HepG2 (cell line): Measurements from ENCODE around the gene RTN4. TPM values are rescaled to one million over a fixed set of nuclear protein-coding genes. Genes with fewer than 3 reads are reported as not detected.

Source experiments
- ATAC-seq: fragments of 200-7000 bp; cut with Tn5 transposase; 3 replicates; pipeline ENCODE4 v1.9.1; 2020; ENCODE audit warnings: mild to moderate bottlenecking, moderate library complexity
- BruUV-seq: library from RNA; stranded (reverse); fragments of 400-500 nt; replicated peaks from 2 replicates; lab custom pipeline; 2021; lab: Mats Ljungman, UMichigan
- CTCF ChIA-PET: fragments of 300-600 bp; formaldehyde crosslinking; extraction: SDS; loops from one replicate; lab custom pipeline; 2021; ENCODE audit warnings: low total read pairs, inconsistent platforms, low intra/inter-chr PET ratio; lab: Yijun Ruan, JAX
- POLR2A ChIA-PET: fragments of 350-600 bp; sonication (Branson Sonifier 250); formaldehyde crosslinking; loops from one replicate; lab custom pipeline; 2020; ENCODE audit warnings: antibody characterized with exemption, inconsistent platforms; lab: Yijun Ruan, JAX
- DNase-seq: peaks from one replicate; pipeline ENCODE4 v3.0.0-alpha.2; 2015; ENCODE audit warnings: low spot score
- FAIRE-seq: peaks from 3 replicates; lab custom pipeline; 2011; peaks lifted over from hg19 to GRCh38; lab: Jason Lieb, UNC
- H2AFZ ChIP-seq: one replicate; pipeline ENCODE4 v1.6.1; 2011; ENCODE audit warnings: low read length, inconsistent platforms
- H3K27ac ChIP-seq: fragments of 300-600 bp; 3 replicates; pipeline ENCODE4 v1.8.0; 2011; ENCODE audit warnings: mixed run types, mild to moderate bottlenecking, mixed read lengths, low read length, inconsistent platforms; ENCODE audit not compliant: insufficient read depth; ENCODE audit errors: extremely low read length
- H3K27me3 ChIP-seq, 2 experiments: fragments of 200-600 bp in 1 of 2; 2 replicates in 1 of 2; 3 replicates in 1 of 2; pipeline versions ENCODE4 v1.6.0 to v1.8.0; 2011; ENCODE audit warnings: low read length in 2 of 2, mild to moderate bottlenecking in 2 of 2, moderate library complexity in 2 of 2, inconsistent platforms in 1 of 2; ENCODE audit not compliant: insufficient read depth in 2 of 2, control insufficient read depth in 1 of 2
- H3K36me3 ChIP-seq, 2 experiments: fragments of 200-600 bp in 1 of 2; replicated peaks in 1 of 2; 2 replicates in 1 of 2; 3 replicates in 1 of 2; pipeline versions ENCODE4 v1.5.1 to v1.8.0; 2011; ENCODE audit warnings: low read length in 2 of 2, inconsistent platforms in 1 of 2; ENCODE audit not compliant: insufficient read depth in 2 of 2, control insufficient read depth in 1 of 2
- H3K4me1 ChIP-seq: 2 replicates; pipeline ENCODE4 v1.5.1; 2012; ENCODE audit warnings: low read length, inconsistent platforms; ENCODE audit not compliant: insufficient read depth
- H3K4me2 ChIP-seq: 2 replicates; pipeline ENCODE4 v1.6.0; 2011; ENCODE audit warnings: low read depth, low read length, inconsistent platforms
- H3K4me3 ChIP-seq, 3 experiments: fragments of 200-600 bp in 1 of 3; sonication (generic), shearing (Covaris generic) in 1 of 3; replicated peaks in 1 of 3; 2 replicates each; pipeline ENCODE4 v1.5.1; 2011 to 2016; ENCODE audit warnings: low read length in 3 of 3, inconsistent platforms in 2 of 3, low read depth in 2 of 3, mild to moderate bottlenecking in 2 of 3, control low read depth in 1 of 3, mixed read lengths in 1 of 3; ENCODE audit not compliant: insufficient read depth in 1 of 3
- H3K79me2 ChIP-seq: one replicate; pipeline ENCODE4 v1.6.1; 2011; ENCODE audit warnings: low read length, inconsistent platforms; ENCODE audit not compliant: insufficient read depth
- H3K9ac ChIP-seq: 2 replicates; pipeline ENCODE4 v1.6.0; 2011; ENCODE audit warnings: mild to moderate bottlenecking, low read depth, low read length, inconsistent platforms; ENCODE audit not compliant: insufficient read depth
- H3K9me3 ChIP-seq: 2 replicates; pipeline ENCODE4 v1.5.1; 2012; ENCODE audit warnings: mild to moderate bottlenecking, low read length
- H4K20me1 ChIP-seq: 2 replicates; pipeline ENCODE4 v1.6.0; 2011; ENCODE audit warnings: inconsistent platforms, mild to moderate bottlenecking, low read length, moderate library complexity; ENCODE audit not compliant: insufficient read depth
- ADNP ChIP-seq: sonication (generic); formaldehyde crosslinking; IDR thresholded peaks from 2 replicates; pipeline ENCODE4 v1.4.0; 2020; ENCODE audit warnings: missing genetic modification reagents
- BORCS8-MEF2B ChIP-seq: sonication (generic); formaldehyde crosslinking; IDR thresholded peaks from 2 replicates; pipeline ENCODE4 v1.8.0; 2022; ENCODE audit warnings: mild to moderate bottlenecking, missing genetic modification reagents
- FLYWCH1 ChIP-seq: sonication (generic); formaldehyde crosslinking; IDR thresholded peaks from 2 replicates; pipeline ENCODE4 v1.8.1; 2023; ENCODE audit warnings: mild to moderate bottlenecking, missing genetic modification reagents
- FOXJ3 ChIP-seq: sonication (generic); formaldehyde crosslinking; IDR thresholded peaks from 2 replicates; pipeline ENCODE4 v1.4.0; 2020; ENCODE audit warnings: missing genetic modification reagents, mild to moderate bottlenecking, borderline replicate concordance
- GATA4 ChIP-seq: sonication (generic); IDR thresholded peaks from 2 replicates; pipeline ENCODE4 v1.6.1; 2016; ENCODE audit warnings: antibody characterized with exemption, low read depth, borderline replicate concordance
- KAT8 ChIP-seq: IDR thresholded peaks from 2 replicates; pipeline ENCODE4 v1.6.1; 2016; ENCODE audit warnings: missing genetic modification reagents, missing compliant biosample characterization
- KLF12 ChIP-seq: sonication (generic); formaldehyde crosslinking; IDR thresholded peaks from 2 replicates; pipeline ENCODE4 v1.4.0; 2020; ENCODE audit warnings: missing genetic modification reagents, borderline replicate concordance
- MTF1 ChIP-seq: sonication (generic); formaldehyde crosslinking; IDR thresholded peaks from 2 replicates; pipeline ENCODE4 v1.5.0; 2020; ENCODE audit warnings: missing genetic modification reagents
- SNAPC2 ChIP-seq: sonication (generic); formaldehyde crosslinking; IDR thresholded peaks from 2 replicates; pipeline ENCODE4 v1.8.1; 2022; ENCODE audit warnings: mild to moderate bottlenecking, missing genetic modification reagents
- ZGPAT ChIP-seq: IDR thresholded peaks from 2 replicates; pipeline ENCODE4 v1.6.1; 2016; ENCODE audit warnings: mild to moderate bottlenecking
- ZNF234 ChIP-seq: sonication (generic); formaldehyde crosslinking; conservative IDR thresholded peaks from 2 replicates; pipeline ENCODE4 v1.5.1; 2020; ENCODE audit warnings: mild to moderate bottlenecking, missing genetic modification reagents
- ZNF335 ChIP-seq: sonication (generic); formaldehyde crosslinking; IDR thresholded peaks from 2 replicates; pipeline ENCODE4 v1.4.0; 2020; ENCODE audit warnings: missing genetic modification reagents
- ZNF350 ChIP-seq: sonication (generic); formaldehyde crosslinking; IDR thresholded peaks from 2 replicates; pipeline ENCODE4 v1.4.0; 2020; ENCODE audit warnings: mild to moderate bottlenecking, low read depth, missing genetic modification reagents, borderline replicate concordance
- ZNF431 ChIP-seq: sonication (generic); formaldehyde crosslinking; IDR thresholded peaks from 2 replicates; pipeline ENCODE4 v1.9.0; 2022; ENCODE audit warnings: missing genetic modification reagents, low read depth, mild to moderate bottlenecking, borderline replicate concordance
- ZNF766 ChIP-seq: sonication (generic); formaldehyde crosslinking; IDR thresholded peaks from 2 replicates; pipeline ENCODE4 v1.5.0; 2020; ENCODE audit warnings: missing genetic modification reagents, borderline replicate concordance
- ZSCAN9 ChIP-seq: IDR thresholded peaks from 2 replicates; pipeline ENCODE4 v1.6.1; 2016; ENCODE audit warnings: borderline replicate concordance
- WGBS: methylation state at CpG from one replicate; pipeline ENCODE4 v1.1.6; 2017; ENCODE audit warnings: low lambda C conversion rate; 5-methylcytosine and 5-hydroxymethylcytosine counted together
- in situ Hi-C: cut with HindIII; loops from 2 replicates; pipeline ENCODE4 v1.10.0; 2017; ENCODE audit warnings: low pct_unique_long_range_greater_than_20kb; ENCODE audit not compliant: extremely low pct_ligation_motif_present
- intact Hi-C: fragments of 100-400 bp; cut with micrococcal nuclease; formaldehyde crosslinking; loops from one replicate; pipeline ENCODE4 v1.10.0; 2022; ENCODE audit not compliant: unreplicated experiment
- polyA plus RNA-seq, 8 experiments: library from polyadenylated mRNA; depleted of rRNA in 3 of 8; stranded (reverse) in 7 of 8; unstranded in 1 of 8; fragments of >200 nt; fragmentation: Illumina TruSeq in 4 of 8; extraction: Trizol in 4 of 8; gene quantifications; 2 replicates each; pipeline versions ENCODE4 v1.2.1 to v1.2.3, GENCODE V29; 2011 to 2016; ENCODE audit warnings: low read depth in 4 of 8, missing spikeins in 1 of 8, mixed read lengths in 1 of 8; ENCODE audit not compliant: insufficient read depth in 1 of 8
- total RNA-seq, 5 experiments: library from RNA; depleted of rRNA; stranded (reverse); fragments of >200 nt; fragmentation: Illumina TruSeq; extraction: Trizol; gene quantifications; 2 replicates each; pipeline ENCODE4 v1.2.3, GENCODE V29; 2016; ENCODE audit warnings: low read depth in 1 of 5
- TF ChIP-seq, protein P1 (sequence below): sonication (generic); formaldehyde crosslinking; IDR thresholded peaks from 2 replicates; pipeline ENCODE4 v1.8.0; 2022; ENCODE audit warnings: missing genetic modification reagents, low read depth, mild to moderate bottlenecking, borderline replicate concordance
- TF ChIP-seq, protein P2 (sequence below): sonication (generic); formaldehyde crosslinking; IDR thresholded peaks from 2 replicates; pipeline ENCODE4 v1.8.0; 2022; ENCODE audit warnings: missing genetic modification reagents, mild to moderate bottlenecking, borderline replicate concordance
- TF ChIP-seq, protein P3 (sequence below): sonication (generic); formaldehyde crosslinking; IDR thresholded peaks from 2 replicates; pipeline ENCODE4 v1.5.1; 2020; ENCODE audit warnings: missing genetic modification reagents, mild to moderate bottlenecking, borderline replicate concordance

RTN4 gene
- total and polyA plus RNA-seq, 2 of the 13 experiments (the other 11 are each of a cell fraction or from before 2014, with no cell fraction given), result 98.4 to 133 TPM

DNA sequence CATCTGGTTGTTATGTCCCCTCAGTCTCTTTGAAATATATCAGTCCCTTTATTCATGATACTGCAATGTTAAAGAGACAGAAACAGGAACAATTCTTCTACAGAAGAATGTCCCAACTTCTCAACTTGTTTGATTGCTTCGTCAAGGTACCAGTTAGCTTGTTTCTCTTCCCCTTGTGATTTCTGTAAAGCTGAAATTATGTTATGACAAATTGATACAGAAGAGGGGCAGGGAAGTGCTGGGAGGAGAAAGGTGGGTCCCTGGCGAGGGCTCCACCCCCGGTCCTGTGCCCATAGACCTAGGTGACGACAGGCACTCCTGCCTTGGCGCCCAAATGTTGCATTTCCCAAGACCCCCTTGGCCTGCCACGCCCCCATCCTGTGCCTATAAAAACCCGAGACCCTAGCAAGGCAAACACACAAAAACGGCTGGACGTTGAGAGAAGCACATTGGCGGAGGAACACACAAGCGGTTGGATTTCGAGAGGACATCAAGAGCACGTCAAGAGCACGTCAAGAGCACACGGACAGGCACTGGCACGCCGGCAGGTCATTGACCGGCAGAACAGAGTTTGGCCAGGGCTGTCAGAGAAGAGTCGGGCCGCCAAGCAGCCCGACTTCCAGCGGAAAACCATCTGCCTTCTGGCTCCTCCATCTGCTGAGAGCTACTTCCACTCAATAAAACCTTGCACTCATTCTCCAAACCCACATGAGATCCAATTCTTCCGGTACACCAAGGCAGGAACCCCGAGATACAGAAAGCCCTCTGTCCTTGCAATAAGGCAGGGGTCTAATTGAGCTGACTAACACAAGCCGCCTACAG lies 11.5 kb upstream of the RTN4 start (continued):
- TF ChIP-seq KAT8 (CRISPR knock-in tag), result no peak

DNA sequence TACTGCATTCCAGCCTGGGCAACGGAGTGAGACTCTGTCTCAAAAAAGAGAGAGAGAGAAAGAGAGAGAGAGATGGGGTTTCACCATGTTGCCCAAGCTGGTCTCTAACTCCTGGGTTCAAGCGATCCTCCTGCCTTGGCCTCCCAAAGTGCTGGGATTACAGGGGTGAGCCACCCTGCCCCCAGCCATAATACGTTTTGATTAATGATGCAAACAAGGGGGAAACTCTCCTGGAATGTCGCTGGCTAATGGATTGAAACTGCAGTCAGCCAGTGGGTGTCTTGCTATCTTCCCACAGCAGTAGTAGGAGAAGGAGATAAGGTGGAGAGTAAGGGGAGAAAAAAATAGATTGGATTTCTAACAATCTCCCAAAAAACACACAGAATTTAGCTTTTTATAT lies 9.5 kb upstream of the RTN4 start:
- DNase-seq (no peak), ATAC-seq (no peak), FAIRE-seq (no peak)
- no peak overlapping the region for H3K9ac ChIP-seq
- no peak overlapping the region for H2AFZ ChIP-seq
- ChIA-PET CTCF (no interaction called here), POLR2A (no interaction called here)
- no peaks in the 10 kb centered on the region for H3K9me3 ChIP-seq
- no peaks in the 10 kb centered on the region for H3K36me3 ChIP-seq
- peaks cover 11% of the 10 kb centered on the region; the same call in 1 of the 2 replicates for H3K4me1 ChIP-seq
- in situ Hi-C loops (no loop called here), intact Hi-C loops (loop anchor here (10.0 kb wide), 1 partner anchor 175 kb away; the partner anchor contains the start of genes CLHC1 and RPS27A)
- 44% methylated on average over 4 of the region's 4 CpGs for whole genome bisulfite sequencing
- H3K79me2 ChIP-seq, result no peaks in the 10 kb centered on the region
- no peak overlapping the region for H3K4me3 ChIP-seq
- BruUV-seq, result no TSS peak
- H3K4me2 ChIP-seq, result no peak overlapping the region
- H3K27ac ChIP-seq, result no peak overlapping the region
- no peaks in the 10 kb centered on the region for H4K20me1 ChIP-seq
- H3K27me3 ChIP-seq, result no peaks in the 10 kb centered on the region
- TF ChIP-seq KLF12, result no peak
- no peak for TF ChIP-seq ZNF431 (CRISPR knock-in tag)
- no peak for TF ChIP-seq ZNF234 (CRISPR knock-in tag)
- TF ChIP-seq, protein P1, sequence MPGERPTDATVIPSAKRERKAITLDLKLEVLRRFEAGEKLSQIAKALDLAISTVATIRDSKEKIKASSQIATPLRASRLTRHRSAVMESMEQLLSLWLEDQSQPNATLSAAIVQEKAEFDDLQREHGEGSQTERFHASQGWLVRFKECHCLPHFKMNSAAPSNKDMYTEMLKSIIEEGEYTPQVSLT, result no peak
- TF ChIP-seq, protein P2, sequence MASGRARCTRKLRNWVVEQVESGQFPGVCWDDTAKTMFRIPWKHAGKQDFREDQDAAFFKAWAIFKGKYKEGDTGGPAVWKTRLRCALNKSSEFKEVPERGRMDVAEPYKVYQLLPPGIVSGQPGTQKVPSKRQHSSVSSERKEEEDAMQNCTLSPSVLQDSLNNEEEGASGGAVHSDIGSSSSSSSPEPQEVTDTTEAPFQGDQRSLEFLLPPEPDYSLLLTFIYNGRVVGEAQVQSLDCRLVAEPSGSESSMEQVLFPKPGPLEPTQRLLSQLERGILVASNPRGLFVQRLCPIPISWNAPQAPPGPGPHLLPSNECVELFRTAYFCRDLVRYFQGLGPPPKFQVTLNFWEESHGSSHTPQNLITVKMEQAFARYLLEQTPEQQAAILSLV (CRISPR knock-in tag), result no peak
- no peak for TF ChIP-seq FOXJ3 (CRISPR knock-in tag)
- TF ChIP-seq SNAPC2 (CRISPR knock-in tag), result no peak
- TF ChIP-seq GATA4, result no peak
- TF ChIP-seq ZNF350 (CRISPR knock-in tag), result no peak
- no peak for TF ChIP-seq ZGPAT (CRISPR knock-in tag)
- TF ChIP-seq ZSCAN9, result no peak
- TF ChIP-seq MTF1 (CRISPR knock-in tag), result no peak
- TF ChIP-seq ZNF335 (CRISPR knock-in tag), result no peak
- TF ChIP-seq, protein P3, sequence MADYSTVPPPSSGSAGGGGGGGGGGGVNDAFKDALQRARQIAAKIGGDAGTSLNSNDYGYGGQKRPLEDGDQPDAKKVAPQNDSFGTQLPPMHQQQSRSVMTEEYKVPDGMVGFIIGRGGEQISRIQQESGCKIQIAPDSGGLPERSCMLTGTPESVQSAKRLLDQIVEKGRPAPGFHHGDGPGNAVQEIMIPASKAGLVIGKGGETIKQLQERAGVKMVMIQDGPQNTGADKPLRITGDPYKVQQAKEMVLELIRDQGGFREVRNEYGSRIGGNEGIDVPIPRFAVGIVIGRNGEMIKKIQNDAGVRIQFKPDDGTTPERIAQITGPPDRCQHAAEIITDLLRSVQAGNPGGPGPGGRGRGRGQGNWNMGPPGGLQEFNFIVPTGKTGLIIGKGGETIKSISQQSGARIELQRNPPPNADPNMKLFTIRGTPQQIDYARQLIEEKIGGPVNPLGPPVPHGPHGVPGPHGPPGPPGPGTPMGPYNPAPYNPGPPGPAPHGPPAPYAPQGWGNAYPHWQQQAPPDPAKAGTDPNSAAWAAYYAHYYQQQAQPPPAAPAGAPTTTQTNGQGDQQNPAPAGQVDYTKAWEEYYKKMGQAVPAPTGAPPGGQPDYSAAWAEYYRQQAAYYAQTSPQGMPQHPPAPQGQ, result no peak
- no peak for TF ChIP-seq BORCS8-MEF2B
- TF ChIP-seq FLYWCH1 (CRISPR knock-in tag), result no peak
- no peak for TF ChIP-seq ADNP (CRISPR knock-in tag)
- TF ChIP-seq ZNF766 (CRISPR knock-in tag), result no peak
